Upper lobe of left lung (tissue), 6 donors: ENCODE results near the gene NOX5. TPM values are rescaled to one million over a fixed set of nuclear protein-coding genes. Genes with fewer than 3 reads are reported as not detected.

Source experiments
- ATAC-seq, 2 donors: fragments of 200-7000 bp; cut with Tn5 transposase; one replicate each; pipeline ENCODE4 v1.9.1; 2022; ENCODE audit warnings: mild to moderate bottlenecking in 2 of 2, moderate library complexity in 2 of 2; ENCODE audit not compliant: low FRiP score in 2 of 2
- DNase-seq, 2 donors: peaks; one replicate each; pipeline ENCODE4 v3.0.0-alpha.2; 2019 to 2020
- H3K27ac ChIP-seq, 4 donors: fragments of 200-600 bp; sonication (generic); one replicate each; pipeline ENCODE4 v1.5.1; 2016 to 2019
- H3K27me3 ChIP-seq, 4 donors: fragments of 200-600 bp; sonication (generic); one replicate each; pipeline ENCODE4 v1.5.1; 2017 to 2019
- H3K36me3 ChIP-seq, 4 donors: fragments of 200-600 bp; sonication (generic); one replicate each; pipeline ENCODE4 v1.5.1; 2016 to 2019
- H3K4me1 ChIP-seq, 4 donors: fragments of 200-600 bp; sonication (generic); one replicate each; pipeline ENCODE4 v1.5.1; 2018 to 2019
- H3K4me3 ChIP-seq, 4 donors: fragments of 200-600 bp; sonication (generic); one replicate each; pipeline ENCODE4 v1.5.1; 2017 to 2019; ENCODE audit warnings: mild to moderate bottlenecking in 2 of 4, moderate library complexity in 1 of 4
- H3K9me3 ChIP-seq, 4 donors: fragments of 200-600 bp; sonication (generic); one replicate each; pipeline ENCODE4 v1.5.1; 2018 to 2019
- CTCF ChIP-seq, 6 experiments: fragments of 450-650 bp in 4 of 6; fragments of 200-600 bp in 2 of 6; sonication (generic) in 2 of 6; IDR thresholded peaks; one replicate each; pipeline ENCODE4 v1.5.1; 2016 to 2019; ENCODE audit warnings: antibody characterized with exemption in 6 of 6
- EP300 ChIP-seq, 4 donors: sonication (generic); formaldehyde crosslinking; IDR thresholded peaks; one replicate each; pipeline ENCODE4 v1.5.1; 2017; ENCODE audit warnings: antibody characterized with exemption in 4 of 4, control low read depth in 2 of 4
- POLR2A ChIP-seq, 4 donors: fragments of 450-650 bp; IDR thresholded peaks; one replicate each; pipeline ENCODE4 v1.5.1; 2016 to 2017; ENCODE audit warnings: antibody characterized with exemption in 4 of 4, mild to moderate bottlenecking in 2 of 4
- POLR2AphosphoS5 ChIP-seq, 2 donors: sonication (generic); formaldehyde crosslinking; IDR thresholded peaks; one replicate each; pipeline ENCODE4 v1.5.1; 2017; ENCODE audit warnings: antibody characterized with exemption in 2 of 2
- WGBS, 2 donors: methylation state at CpG; one replicate each; pipeline ENCODE4 v1.1.5; 2017 to 2018; 5-methylcytosine and 5-hydroxymethylcytosine counted together
- total RNA-seq, 6 donors: library from RNA; depleted of rRNA in 4 of 6; stranded (reverse); fragments of >200 nt in 4 of 6; gene quantifications; one replicate each; pipeline versions ENCODE4 v1.1.0 to v1.2.1, GENCODE V29; 2016 to 2021
- donor health status: DM: no; HTN: no; CAD: no; lungs with moderate emphysema.
- donor health status: DM: no; HTN: yes; CAD: no; lungs with severe emphysema.

Gene NOX5
- total RNA-seq, 6 donors from 2014 or later: 0.20 to 5.7 (median 1.4) TPM; not detected in 2

- 100% methylated on average over 1 of the region's 1 CpG for WGBS, 2 donors
- Histone ChIP-seq H3K36me3 (no peaks in the 10 kb centered on the region), H3K9me3 (no peaks in the 10 kb centered on the region), H3K27me3 (no peaks in the 10 kb centered on the region), H3K27ac (peak overlapping the region in 1 of 4 donors; percentile 35), H3K4me3 (no peak overlapping the region), H3K4me1 (no peaks in the 10 kb centered on the region)
- TF ChIP-seq POLR2AphosphoS5 (IDR thresholded peaks at IDR 0.05) (no peak), EP300 (IDR thresholded peaks at IDR 0.05) (no peak), CTCF (IDR thresholded peaks at IDR 0.05) (no peak), POLR2A (IDR thresholded peaks at IDR 0.05) (no peak)
- ATAC-seq (no peak), DNase-seq (no peak)
Measured at GRCh38 chr15:69095274-69095673, 80.8 kb downstream of the NOX5 start.

DNA sequence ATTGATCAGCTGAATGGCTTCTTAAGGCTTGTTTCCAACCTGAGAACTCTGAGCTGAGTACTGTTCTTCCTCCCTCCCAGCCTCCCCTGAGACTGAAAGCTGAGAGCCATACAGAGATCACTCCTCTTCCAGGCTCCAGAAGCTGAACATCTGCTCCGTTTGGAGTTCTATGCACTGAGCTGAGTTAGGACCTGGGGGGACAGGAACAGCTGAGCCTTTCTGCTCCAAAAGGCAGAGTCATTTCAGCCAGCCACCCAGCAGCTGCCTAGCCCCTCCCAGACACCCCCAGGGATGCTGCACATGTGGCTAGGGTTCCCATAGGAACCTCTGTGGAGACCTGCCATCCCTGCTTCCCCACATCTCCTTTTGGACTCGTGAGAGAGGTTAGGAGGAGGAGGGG, 81.7 kb downstream of the NOX5 start:
- no peaks in the 10 kb centered on the region for H3K36me3 ChIP-seq
- TF ChIP-seq EP300 (IDR thresholded peaks at IDR 0.05) (no peak), POLR2A (IDR thresholded peaks at IDR 0.05) (no peak), POLR2AphosphoS5 (IDR thresholded peaks at IDR 0.05) (no peak)
- no peak for DNase-seq
- H3K4me1 ChIP-seq: no peaks in the 10 kb centered on the region
- H3K9me3 ChIP-seq: no peaks in the 10 kb centered on the region
- WGBS, 2 donors: 65 to 67% methylated on average over 2 of the region's 2 CpGs
- no peak overlapping the region for H3K4me3 ChIP-seq
- ATAC-seq: peak in 1 of 2 donors; percentile 43
- H3K27ac ChIP-seq: peak overlapping the region in 2 of 4 donors; percentile 35 to 42
- H3K27me3 ChIP-seq: no peaks in the 10 kb centered on the region

GRCh38 chr15:69096626-69097025, 82.1 kb downstream of the NOX5 start:
- Histone ChIP-seq H3K4me3 (no peak overlapping the region), H3K36me3 (no peaks in the 10 kb centered on the region), H3K27me3 (no peaks in the 10 kb centered on the region), H3K9me3 (no peaks in the 10 kb centered on the region), H3K27ac (peak overlapping the region in 1 of 4 donors; percentile 42), H3K4me1 (no peaks in the 10 kb centered on the region)
- 60 to 69% methylated on average over 2 of the region's 2 CpGs for WGBS, 2 donors
- ATAC-seq (no peak), DNase-seq (no peak)
- no peak for TF ChIP-seq POLR2A (IDR thresholded peaks at IDR 0.05)
- TF ChIP-seq POLR2AphosphoS5 (IDR thresholded peaks at IDR 0.05): peak in 1 of 2 donors; percentile 28
- TF ChIP-seq CTCF (IDR thresholded peaks at IDR 0.05): no peak
- TF ChIP-seq EP300 (IDR thresholded peaks at IDR 0.05): no peak

GRCh38 chr15:69098771-69099170, 84.3 kb downstream of the NOX5 start:
- ATAC-seq (no peak), DNase-seq (no peak)
- Histone ChIP-seq H3K36me3 (no peaks in the 10 kb centered on the region), H3K27me3 (no peaks in the 10 kb centered on the region), H3K27ac (no peak overlapping the region), H3K4me1 (no peaks in the 10 kb centered on the region), H3K4me3 (no peak overlapping the region), H3K9me3 (no peaks in the 10 kb centered on the region)
- 87 to 91% methylated on average over 7 of the region's 7 CpGs for WGBS, 2 donors
- TF ChIP-seq EP300 (IDR thresholded peaks at IDR 0.05): no peak
- TF ChIP-seq POLR2A (IDR thresholded peaks at IDR 0.05): no peak
- TF ChIP-seq CTCF (IDR thresholded peaks at IDR 0.05): no peak
- TF ChIP-seq POLR2AphosphoS5 (IDR thresholded peaks at IDR 0.05): no peak

GRCh38 chr15:69099941-69100340, 85.4 kb downstream of the NOX5 start:
- no peaks in the 10 kb centered on the region for H3K9me3 ChIP-seq
- DNase-seq (no peak), ATAC-seq (no peak)
- no peak overlapping the region for H3K27ac ChIP-seq
- no peaks in the 10 kb centered on the region for H3K27me3 ChIP-seq
- H3K4me3 ChIP-seq: no peak overlapping the region
- WGBS, 2 donors: 83 to 86% methylated on average over 5 of the region's 5 CpGs
- no peaks in the 10 kb centered on the region for H3K36me3 ChIP-seq
- no peaks in the 10 kb centered on the region for H3K4me1 ChIP-seq
- no peak for TF ChIP-seq CTCF (IDR thresholded peaks at IDR 0.05)
- no peak for TF ChIP-seq POLR2A (IDR thresholded peaks at IDR 0.05)
- no peak for TF ChIP-seq POLR2AphosphoS5 (IDR thresholded peaks at IDR 0.05)
